ENCODE data around the gene TCF12.

TCF12 gene

DNA sequence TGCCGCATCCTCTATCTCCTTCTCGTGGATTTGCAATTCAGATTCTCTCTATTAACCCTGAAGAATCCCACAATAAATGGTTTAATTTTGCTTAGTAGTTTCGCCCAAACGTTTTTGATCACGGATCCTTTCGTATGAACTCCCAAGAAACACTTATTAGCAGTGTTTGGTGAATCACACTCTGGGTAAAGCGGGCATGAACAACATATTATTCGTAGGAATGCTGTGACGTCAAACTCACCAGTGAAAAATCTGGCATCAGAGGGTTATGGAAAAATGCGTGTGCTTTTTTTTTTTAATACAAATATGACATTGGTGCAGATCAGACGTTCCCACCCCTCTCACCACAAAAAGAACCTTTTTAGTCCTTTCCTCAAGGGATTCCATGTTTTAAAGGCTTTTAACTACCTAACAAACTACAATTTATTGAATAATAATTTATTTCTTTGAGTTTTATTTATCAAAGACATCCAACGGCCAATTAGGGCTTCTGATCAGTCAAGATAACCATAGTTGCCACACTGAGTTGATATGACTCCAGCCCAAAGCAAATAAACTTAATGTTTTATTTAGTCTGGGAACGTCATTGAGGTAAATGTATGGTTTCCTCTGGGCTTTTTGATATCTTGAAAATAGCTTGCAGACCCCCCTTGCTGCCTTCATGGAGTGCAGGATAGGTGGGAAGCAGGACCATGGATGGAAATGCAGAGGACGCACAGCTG, 412.3 kb downstream of the TCF12 start:
- DNase-seq (ENCODE audit: low read depth in 1 of 2, low spot score in 1 of 2), result no peak
- H3K4me3 ChIP-seq (replicated peaks; ENCODE audit: insufficient read depth, low read length), result no peak overlapping the region
- no peaks in the 10 kb centered on the region for H3K27me3 ChIP-seq (ENCODE audit: insufficient read depth, poor library complexity, severe bottlenecking)
- TF ChIP-seq, protein P1, sequence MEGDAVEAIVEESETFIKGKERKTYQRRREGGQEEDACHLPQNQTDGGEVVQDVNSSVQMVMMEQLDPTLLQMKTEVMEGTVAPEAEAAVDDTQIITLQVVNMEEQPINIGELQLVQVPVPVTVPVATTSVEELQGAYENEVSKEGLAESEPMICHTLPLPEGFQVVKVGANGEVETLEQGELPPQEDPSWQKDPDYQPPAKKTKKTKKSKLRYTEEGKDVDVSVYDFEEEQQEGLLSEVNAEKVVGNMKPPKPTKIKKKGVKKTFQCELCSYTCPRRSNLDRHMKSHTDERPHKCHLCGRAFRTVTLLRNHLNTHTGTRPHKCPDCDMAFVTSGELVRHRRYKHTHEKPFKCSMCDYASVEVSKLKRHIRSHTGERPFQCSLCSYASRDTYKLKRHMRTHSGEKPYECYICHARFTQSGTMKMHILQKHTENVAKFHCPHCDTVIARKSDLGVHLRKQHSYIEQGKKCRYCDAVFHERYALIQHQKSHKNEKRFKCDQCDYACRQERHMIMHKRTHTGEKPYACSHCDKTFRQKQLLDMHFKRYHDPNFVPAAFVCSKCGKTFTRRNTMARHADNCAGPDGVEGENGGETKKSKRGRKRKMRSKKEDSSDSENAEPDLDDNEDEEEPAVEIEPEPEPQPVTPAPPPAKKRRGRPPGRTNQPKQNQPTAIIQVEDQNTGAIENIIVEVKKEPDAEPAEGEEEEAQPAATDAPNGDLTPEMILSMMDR (IDR thresholded peaks at IDR 0.05; ENCODE audit: insufficient read depth, low read length), result no peak
- TF ChIP-seq POLR2AphosphoS5 (IDR thresholded peaks at IDR 0.05; ENCODE audit: low read depth) (no peak), SPI1 (IDR thresholded peaks at IDR 0.05; ENCODE audit: borderline replicate concordance, low read depth) (no peak), GABPA (IDR thresholded peaks at IDR 0.05; ENCODE audit: low read depth) (no peak)
- TF ChIP-seq, protein P2, sequence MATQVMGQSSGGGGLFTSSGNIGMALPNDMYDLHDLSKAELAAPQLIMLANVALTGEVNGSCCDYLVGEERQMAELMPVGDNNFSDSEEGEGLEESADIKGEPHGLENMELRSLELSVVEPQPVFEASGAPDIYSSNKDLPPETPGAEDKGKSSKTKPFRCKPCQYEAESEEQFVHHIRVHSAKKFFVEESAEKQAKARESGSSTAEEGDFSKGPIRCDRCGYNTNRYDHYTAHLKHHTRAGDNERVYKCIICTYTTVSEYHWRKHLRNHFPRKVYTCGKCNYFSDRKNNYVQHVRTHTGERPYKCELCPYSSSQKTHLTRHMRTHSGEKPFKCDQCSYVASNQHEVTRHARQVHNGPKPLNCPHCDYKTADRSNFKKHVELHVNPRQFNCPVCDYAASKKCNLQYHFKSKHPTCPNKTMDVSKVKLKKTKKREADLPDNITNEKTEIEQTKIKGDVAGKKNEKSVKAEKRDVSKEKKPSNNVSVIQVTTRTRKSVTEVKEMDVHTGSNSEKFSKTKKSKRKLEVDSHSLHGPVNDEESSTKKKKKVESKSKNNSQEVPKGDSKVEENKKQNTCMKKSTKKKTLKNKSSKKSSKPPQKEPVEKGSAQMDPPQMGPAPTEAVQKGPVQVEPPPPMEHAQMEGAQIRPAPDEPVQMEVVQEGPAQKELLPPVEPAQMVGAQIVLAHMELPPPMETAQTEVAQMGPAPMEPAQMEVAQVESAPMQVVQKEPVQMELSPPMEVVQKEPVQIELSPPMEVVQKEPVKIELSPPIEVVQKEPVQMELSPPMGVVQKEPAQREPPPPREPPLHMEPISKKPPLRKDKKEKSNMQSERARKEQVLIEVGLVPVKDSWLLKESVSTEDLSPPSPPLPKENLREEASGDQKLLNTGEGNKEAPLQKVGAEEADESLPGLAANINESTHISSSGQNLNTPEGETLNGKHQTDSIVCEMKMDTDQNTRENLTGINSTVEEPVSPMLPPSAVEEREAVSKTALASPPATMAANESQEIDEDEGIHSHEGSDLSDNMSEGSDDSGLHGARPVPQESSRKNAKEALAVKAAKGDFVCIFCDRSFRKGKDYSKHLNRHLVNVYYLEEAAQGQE (IDR thresholded peaks at IDR 0.05; ENCODE audit: insufficient replicate concordance, low read depth), result no peak
- H3K27ac ChIP-seq (replicated peaks), result no peak overlapping the region

DNA sequence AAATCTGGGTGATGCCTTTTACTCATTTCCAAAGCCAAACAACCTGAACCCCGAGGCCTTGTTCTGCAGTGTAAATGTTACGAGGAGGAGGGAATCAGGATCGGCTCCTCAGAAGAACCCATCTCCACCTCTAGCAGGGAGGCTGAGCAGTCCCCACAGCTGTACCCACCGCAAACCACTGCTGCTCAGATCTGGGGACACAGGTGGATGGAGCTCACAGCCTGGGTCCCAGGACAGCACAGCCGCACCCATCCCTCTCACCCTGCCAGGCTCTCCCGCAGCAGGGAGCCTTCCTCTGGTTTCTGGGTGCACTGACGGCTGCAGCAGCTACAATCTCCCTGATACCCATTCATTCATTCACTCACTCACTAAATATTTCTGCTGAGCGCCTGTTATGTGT, 413.9 kb downstream of the TCF12 start:
- no peaks in the 10 kb centered on the region for H3K27me3 ChIP-seq (ENCODE audit: insufficient read depth, poor library complexity, severe bottlenecking)
- DNase-seq (ENCODE audit: low read depth in 1 of 2, low spot score in 1 of 2), result no peak
- H3K27ac ChIP-seq (replicated peaks), result no peak overlapping the region
- TF ChIP-seq POLR2AphosphoS5 (IDR thresholded peaks at IDR 0.05; ENCODE audit: low read depth), result no peak
- TF ChIP-seq GABPA (IDR thresholded peaks at IDR 0.05; ENCODE audit: low read depth), result no peak
- TF ChIP-seq, protein P2 (IDR thresholded peaks at IDR 0.05; ENCODE audit: insufficient replicate concordance, low read depth), result no peak
- no peak overlapping the region for H3K4me3 ChIP-seq (replicated peaks; ENCODE audit: insufficient read depth, low read length)

DNA sequence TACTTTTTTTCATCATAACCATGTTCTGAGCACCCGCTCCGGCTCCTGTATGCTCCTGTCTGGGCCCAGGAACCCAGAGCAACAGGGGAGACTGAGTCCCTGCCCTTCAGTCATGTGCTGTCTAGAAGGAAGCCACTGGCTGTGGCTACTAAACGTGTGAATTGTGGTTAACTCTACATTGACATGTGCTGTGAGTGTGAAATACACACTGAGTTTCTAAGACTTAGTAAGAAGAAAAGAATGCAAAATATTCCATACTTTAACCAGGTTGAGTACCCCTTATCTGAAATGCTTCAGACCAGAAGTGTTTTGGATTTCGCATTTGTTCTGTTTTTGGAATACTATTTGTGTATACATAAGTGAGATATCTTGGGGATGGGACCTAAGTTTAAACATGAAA, 415.0 kb downstream of the TCF12 start:
- DNase-seq (ENCODE audit: low read depth in 1 of 2, low spot score in 1 of 2), result no peak
- Histone ChIP-seq H3K4me3 (replicated peaks; ENCODE audit: insufficient read depth, low read length) (no peak overlapping the region), H3K27ac (replicated peaks) (no peak overlapping the region), H3K27me3 (ENCODE audit: insufficient read depth, poor library complexity, severe bottlenecking) (no peaks in the 10 kb centered on the region)
- TF ChIP-seq SPI1 (IDR thresholded peaks at IDR 0.05; ENCODE audit: borderline replicate concordance, low read depth) (no peak), POLR2AphosphoS5 (IDR thresholded peaks at IDR 0.05; ENCODE audit: low read depth) (no peak), GABPA (IDR thresholded peaks at IDR 0.05; ENCODE audit: low read depth) (no peak)
- TF ChIP-seq, protein P2 (IDR thresholded peaks at IDR 0.05; ENCODE audit: insufficient replicate concordance, low read depth), result no peak
- TF ChIP-seq, protein P1 (IDR thresholded peaks at IDR 0.05; ENCODE audit: insufficient read depth, low read length), result no peak

Data from HL-60 (cell line).